Measurements from ENCODE around the gene PIGZ.

DNA sequence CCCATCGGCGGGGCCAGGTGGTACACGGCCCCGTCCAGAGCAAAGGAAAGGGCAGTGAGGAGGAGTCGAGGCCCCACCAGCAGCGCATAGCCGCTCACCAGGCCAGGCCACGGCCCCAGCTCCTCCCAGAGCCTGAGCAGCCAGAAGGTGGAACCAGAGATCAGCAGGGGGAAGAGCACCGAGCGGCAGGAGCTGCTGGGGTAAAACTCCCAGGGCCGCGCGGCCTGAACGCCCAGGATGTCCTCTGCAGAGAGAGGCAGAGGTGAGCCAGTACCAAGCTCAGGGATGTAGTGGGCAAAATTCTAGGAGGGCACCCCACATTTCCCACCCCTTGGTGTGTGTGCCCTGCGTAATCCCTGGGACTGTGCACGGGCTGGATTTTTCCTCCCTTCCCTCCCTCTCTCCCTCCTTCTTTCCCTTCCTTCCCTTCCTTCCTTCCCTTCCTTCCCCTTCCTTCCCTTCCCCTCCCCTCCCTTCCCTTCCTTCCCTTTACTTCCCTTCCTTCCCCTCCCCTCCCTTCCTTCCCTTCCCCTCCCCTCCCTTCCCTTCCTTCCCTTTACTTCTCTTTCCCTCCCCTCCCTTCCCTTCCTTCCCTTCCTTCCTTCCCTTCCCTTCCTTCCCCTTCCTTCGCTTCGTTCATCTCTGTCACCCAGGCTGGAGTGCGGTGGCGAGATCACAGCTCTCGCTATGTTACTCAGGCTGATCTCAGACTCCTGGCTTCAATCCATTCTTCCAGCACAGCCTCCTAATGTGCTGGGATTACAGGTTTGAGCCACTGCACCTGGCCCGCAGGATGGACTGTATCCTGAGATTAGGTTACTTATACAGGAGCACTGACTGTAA lies 20.0 kb downstream of the PIGZ start:
- TF ChIP-seq, protein P1, sequence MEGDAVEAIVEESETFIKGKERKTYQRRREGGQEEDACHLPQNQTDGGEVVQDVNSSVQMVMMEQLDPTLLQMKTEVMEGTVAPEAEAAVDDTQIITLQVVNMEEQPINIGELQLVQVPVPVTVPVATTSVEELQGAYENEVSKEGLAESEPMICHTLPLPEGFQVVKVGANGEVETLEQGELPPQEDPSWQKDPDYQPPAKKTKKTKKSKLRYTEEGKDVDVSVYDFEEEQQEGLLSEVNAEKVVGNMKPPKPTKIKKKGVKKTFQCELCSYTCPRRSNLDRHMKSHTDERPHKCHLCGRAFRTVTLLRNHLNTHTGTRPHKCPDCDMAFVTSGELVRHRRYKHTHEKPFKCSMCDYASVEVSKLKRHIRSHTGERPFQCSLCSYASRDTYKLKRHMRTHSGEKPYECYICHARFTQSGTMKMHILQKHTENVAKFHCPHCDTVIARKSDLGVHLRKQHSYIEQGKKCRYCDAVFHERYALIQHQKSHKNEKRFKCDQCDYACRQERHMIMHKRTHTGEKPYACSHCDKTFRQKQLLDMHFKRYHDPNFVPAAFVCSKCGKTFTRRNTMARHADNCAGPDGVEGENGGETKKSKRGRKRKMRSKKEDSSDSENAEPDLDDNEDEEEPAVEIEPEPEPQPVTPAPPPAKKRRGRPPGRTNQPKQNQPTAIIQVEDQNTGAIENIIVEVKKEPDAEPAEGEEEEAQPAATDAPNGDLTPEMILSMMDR (IDR thresholded peaks at IDR 0.05): no peak
- no peak for TF ChIP-seq EP300 (IDR thresholded peaks at IDR 0.05)
- TF ChIP-seq POLR2A (IDR thresholded peaks at IDR 0.05): no peak
